H1 (cell line): ENCODE data around the gene BTBD8. TPM values are rescaled to one million over a fixed set of nuclear protein-coding genes. Genes with fewer than 3 reads are reported as not detected.

Experiments used
- CTCF ChIA-PET: fragments of 300-600 bp; sonication (Branson Sonifier 250); formaldehyde crosslinking; loops from one replicate; lab custom pipeline; 2021; ENCODE audit not compliant: partially characterized antibody; lab: Charles Lee
- POLR2A ChIA-PET: fragments of 300-600 bp; sonication (Branson Sonifier 250); formaldehyde crosslinking; loops from one replicate; lab custom pipeline; 2021; ENCODE audit warnings: inconsistent platforms; ENCODE audit not compliant: partially characterized antibody; lab: Charles Lee
- DNase-seq, 2 experiments: peaks; one replicate each; pipeline versions ENCODE4 v3.0.0 to v3.0.0-alpha.2; 2010 to 2022; ENCODE audit warnings: low spot score in 2 of 2, low read depth in 1 of 2, mixed read lengths in 1 of 2
- FAIRE-seq: peaks from 2 replicates; lab custom pipeline; 2011; peaks lifted over from hg19 to GRCh38; lab: Jason Lieb, UNC
- H2AFZ ChIP-seq: 2 replicates; pipeline ENCODE4 v1.8.1; 2012; ENCODE audit warnings: low read length, inconsistent platforms
- H2AK5ac ChIP-seq: 2 replicates; pipeline ENCODE4 v1.6.1; 2013; ENCODE audit warnings: low read depth, low read length
- H2BK120ac ChIP-seq: replicated peaks from 2 replicates; pipeline ENCODE3; 2013; ENCODE audit warnings: low read depth, low read length, inconsistent platforms
- H2BK12ac ChIP-seq: 2 replicates; pipeline ENCODE4 v1.6.1; 2013; ENCODE audit warnings: low read depth, low read length
- H2BK15ac ChIP-seq: 2 replicates; pipeline ENCODE4 v1.6.1; 2013; ENCODE audit warnings: low read length
- H2BK20ac ChIP-seq: 2 replicates; pipeline ENCODE4 v1.6.1; 2013; ENCODE audit warnings: low read length
- H2BK5ac ChIP-seq: 2 replicates; pipeline ENCODE4 v1.6.1; 2013; ENCODE audit warnings: low read depth, low read length
- H3K14ac ChIP-seq: 2 replicates; pipeline ENCODE4 v1.6.1; 2013; ENCODE audit warnings: inconsistent platforms; ENCODE audit not compliant: insufficient read length
- H3K18ac ChIP-seq: 2 replicates; pipeline ENCODE4 v1.6.1; 2013; ENCODE audit warnings: low read length; ENCODE audit errors: extremely low read depth
- H3K23ac ChIP-seq: 2 replicates; pipeline ENCODE4 v1.6.1; 2013; ENCODE audit warnings: inconsistent platforms; ENCODE audit not compliant: insufficient read length
- H3K23me2 ChIP-seq: 2 replicates; pipeline ENCODE4 v1.6.1; 2013; ENCODE audit warnings: low read depth, low read length
- H3K27ac ChIP-seq: 2 replicates; pipeline ENCODE4 v1.6.1; 2011; ENCODE audit warnings: low read depth, low read length, inconsistent platforms
- H3K27me3 ChIP-seq, 4 experiments: replicated peaks in 1 of 4; 1 replicate in 1 of 4; 2 replicates in 3 of 4; pipeline versions ENCODE4 v1.6.1 to v1.8.1; 2011 to 2013; ENCODE audit warnings: low read length in 3 of 4, mild to moderate bottlenecking in 3 of 4, inconsistent platforms in 2 of 4, mixed read lengths in 2 of 4, moderate library complexity in 1 of 4; ENCODE audit not compliant: control insufficient read depth in 3 of 4, insufficient read depth in 3 of 4; ENCODE audit errors: extremely low read depth in 1 of 4
- H3K36me3 ChIP-seq, 4 experiments: 2 replicates each; pipeline versions ENCODE4 v1.6.1 to v1.8.1; 2011 to 2013; ENCODE audit warnings: mild to moderate bottlenecking in 4 of 4, low read length in 3 of 4, moderate library complexity in 2 of 4, control low read depth in 1 of 4, inconsistent platforms in 1 of 4; ENCODE audit not compliant: insufficient read depth in 4 of 4, control insufficient read depth in 2 of 4
- H3K4ac ChIP-seq: replicated peaks from 2 replicates; pipeline ENCODE3; 2013; ENCODE audit warnings: low read length, low read depth, mixed read lengths, inconsistent platforms; ENCODE audit not compliant: insufficient read length
- H3K4me1 ChIP-seq, 4 experiments: replicated peaks in 1 of 4; 1 replicate in 1 of 4; 2 replicates in 3 of 4; pipeline versions ENCODE4 v1.6.1 to v1.8.1; 2011 to 2013; ENCODE audit warnings: low read length in 3 of 4, inconsistent platforms in 2 of 4, mixed read lengths in 1 of 4; ENCODE audit not compliant: insufficient read depth in 4 of 4, control insufficient read depth in 3 of 4
- H3K4me2 ChIP-seq, 2 experiments: 2 replicates each; pipeline versions ENCODE4 v1.6.1 to v1.8.1; 2011 to 2013; ENCODE audit warnings: low read depth in 2 of 2, low read length in 2 of 2, control low read depth in 1 of 2, inconsistent platforms in 1 of 2, mild to moderate bottlenecking in 1 of 2; ENCODE audit not compliant: insufficient read depth in 1 of 2
- H3K4me3 ChIP-seq, 4 experiments: fragments of 200-600, 300-600 bp in 1 of 4; sonication (generic), shearing (Covaris generic), sonication (Bioruptor Twin) in 1 of 4; 2 replicates each; pipeline versions ENCODE4 v1.5.1 to v1.8.1; 2011 to 2016; ENCODE audit warnings: low read length in 4 of 4, low read depth in 3 of 4, control low read depth in 2 of 4, inconsistent platforms in 2 of 4, mild to moderate bottlenecking in 2 of 4, mixed read lengths in 1 of 4, moderate library complexity in 1 of 4; ENCODE audit not compliant: insufficient read depth in 2 of 4; ENCODE audit errors: extremely low read depth in 1 of 4
- H3K56ac ChIP-seq: replicated peaks from 2 replicates; pipeline ENCODE3; 2013; ENCODE audit warnings: low read depth, mild to moderate bottlenecking, mixed read lengths, low read length, inconsistent platforms; ENCODE audit not compliant: insufficient read length
- H3K79me1 ChIP-seq: 2 replicates; pipeline ENCODE4 v1.6.1; 2013; ENCODE audit warnings: low read depth, low read length, control low read depth
- H3K79me2 ChIP-seq, 2 experiments: 2 replicates each; pipeline versions ENCODE4 v1.6.1 to v1.8.1; 2012 to 2013; ENCODE audit warnings: low read length in 2 of 2, mild to moderate bottlenecking in 2 of 2, inconsistent platforms in 1 of 2; ENCODE audit not compliant: insufficient read depth in 2 of 2, control insufficient read depth in 1 of 2
- H3K9ac ChIP-seq, 4 experiments: replicated peaks in 1 of 4; 1 replicate in 1 of 4; 2 replicates in 3 of 4; pipeline versions ENCODE4 v1.6.1 to v1.8.1; 2011 to 2013; ENCODE audit warnings: low read depth in 3 of 4, low read length in 3 of 4, control low read depth in 2 of 4, mild to moderate bottlenecking in 2 of 4, moderate library complexity in 2 of 4, inconsistent platforms in 1 of 4; ENCODE audit errors: extremely low read depth in 1 of 4
- H3K9me3 ChIP-seq, 2 experiments: 2 replicates each; pipeline versions ENCODE4 v1.6.1 to v1.8.1; 2012 to 2013; ENCODE audit warnings: mild to moderate bottlenecking in 2 of 2, moderate library complexity in 2 of 2, control low read depth in 1 of 2, inconsistent platforms in 1 of 2, low read depth in 1 of 2, low read length in 1 of 2, mixed read lengths in 1 of 2; ENCODE audit not compliant: insufficient read depth in 2 of 2
- H4K20me1 ChIP-seq, 2 experiments: replicated peaks in 1 of 2; 2 replicates each; pipeline versions ENCODE3 to v1.8.1; 2011 to 2013; ENCODE audit warnings: inconsistent platforms in 2 of 2, low read length in 2 of 2, mild to moderate bottlenecking in 1 of 2; ENCODE audit not compliant: insufficient read depth in 2 of 2, control insufficient read depth in 1 of 2
- H4K5ac ChIP-seq: 2 replicates; pipeline ENCODE4 v1.6.1; 2013; ENCODE audit warnings: low read length, low read depth, mixed read lengths, inconsistent platforms; ENCODE audit not compliant: insufficient read length
- H4K8ac ChIP-seq: 2 replicates; pipeline ENCODE4 v1.8.0; 2013; ENCODE audit warnings: mild to moderate bottlenecking, moderate library complexity, low read length, inconsistent platforms; ENCODE audit not compliant: insufficient read depth; ENCODE audit errors: extremely low read depth
- H4K91ac ChIP-seq: replicated peaks from 2 replicates; pipeline ENCODE3; 2013; ENCODE audit warnings: low read length, mixed read lengths, inconsistent platforms; ENCODE audit not compliant: insufficient read length
- BACH1 ChIP-seq: IDR thresholded peaks from 2 replicates; pipeline ENCODE4 v1.6.1; 2012; ENCODE audit warnings: low read length, improper control_type of control experiment
- CHD1 ChIP-seq: IDR thresholded peaks from 2 replicates; pipeline ENCODE4 v1.6.1; 2012; ENCODE audit warnings: low read depth, low read length, improper control_type of control experiment
- CREB1 ChIP-seq: IDR thresholded peaks from 2 replicates; pipeline ENCODE4 v1.6.1; 2012; ENCODE audit warnings: inconsistent platforms
- GABPA ChIP-seq: IDR thresholded peaks from 2 replicates; pipeline ENCODE4 v1.6.1; 2011; ENCODE audit warnings: mild to moderate bottlenecking, low read length, moderate library complexity, borderline replicate concordance; ENCODE audit not compliant: insufficient read depth
- GTF2F1 ChIP-seq: IDR thresholded peaks from 2 replicates; pipeline ENCODE4 v1.6.1; 2012; ENCODE audit warnings: low read depth, low read length, improper control_type of control experiment, borderline replicate concordance
- MAFK ChIP-seq: IDR thresholded peaks from 2 replicates; pipeline ENCODE4 v1.6.1; 2012; ENCODE audit warnings: low read depth, mild to moderate bottlenecking, improper control_type of control experiment, low read length
- NANOG ChIP-seq: IDR thresholded peaks from 2 replicates; pipeline ENCODE4 v1.6.1; 2011; ENCODE audit warnings: low read length, low read depth, mild to moderate bottlenecking, inconsistent platforms; ENCODE audit not compliant: insufficient read depth, poor library complexity, severe bottlenecking
- PHF8 ChIP-seq: fragments of 200-600 bp; sonication (generic); conservative IDR thresholded peaks from 2 replicates; pipeline ENCODE4 v1.7.1; 2012; ENCODE audit warnings: low read depth, mild to moderate bottlenecking, inconsistent platforms, low read length, moderate library complexity
- RAD21 ChIP-seq, 2 experiments: IDR thresholded peaks in 1 of 2; conservative IDR thresholded peaks in 1 of 2; 2 replicates each; pipeline ENCODE4 v1.6.1; 2011; ENCODE audit warnings: low read depth in 2 of 2, low read length in 2 of 2, improper control_type of control experiment in 1 of 2, inconsistent platforms in 1 of 2, mild to moderate bottlenecking in 1 of 2, moderate library complexity in 1 of 2
- RBBP5 ChIP-seq: IDR thresholded peaks from 2 replicates; pipeline ENCODE4 v1.7.1; 2012; ENCODE audit warnings: low read depth, mild to moderate bottlenecking, inconsistent platforms, low read length, moderate library complexity, borderline replicate concordance
- RXRA ChIP-seq: IDR thresholded peaks from 2 replicates; pipeline ENCODE4 v1.6.1; 2011; ENCODE audit warnings: low read depth, mild to moderate bottlenecking, low read length, moderate library complexity; ENCODE audit not compliant: insufficient read depth
- TAF1 ChIP-seq: IDR thresholded peaks from 2 replicates; pipeline ENCODE4 v1.6.1; 2011; ENCODE audit warnings: mild to moderate bottlenecking, low read depth, low read length
- TEAD4 ChIP-seq: IDR thresholded peaks from 2 replicates; pipeline ENCODE4 v1.6.1; 2012; ENCODE audit warnings: low read depth, low read length, inconsistent platforms, mixed read lengths
- WGBS, 2 experiments: shearing (Covaris generic) in 1 of 2; methylation state at CpG; one replicate each; pipeline versions ENCODE4 v1.1.6 to v1.1.7; 2013 to 2015; ENCODE audit warnings: low lambda C conversion rate in 2 of 2, mixed read lengths in 2 of 2, inconsistent platforms in 1 of 2, low coverage in 1 of 2, missing lambda C conversion rate in 1 of 2; ENCODE audit not compliant: insufficient replicate concordance in 2 of 2, insufficient coverage in 1 of 2, insufficient read length in 1 of 2; ENCODE audit errors: extremely low coverage in 1 of 2, missing lambda C conversion rate in 1 of 2; 5-methylcytosine and 5-hydroxymethylcytosine counted together
- polyA plus RNA-seq, 7 experiments: library from polyadenylated mRNA; depleted of rRNA in 3 of 7; stranded (reverse) in 5 of 7; unstranded in 2 of 7; fragments of >200 nt in 5 of 7; fragments of 200-250 nt in 2 of 7; gene quantifications; 1 replicate in 5 of 7; 2 replicates in 1 of 7; 4 replicates in 1 of 7; pipeline versions ENCODE4 v1.2.1 to v1.2.3, GENCODE V29; 2011 to 2013; ENCODE audit warnings: missing spikeins in 2 of 7, mixed read lengths in 2 of 7
- total RNA-seq: library from RNA; stranded (reverse); fragmentation: NEBNext Ultra II Directional; extraction: Animal tissue kit (Norgen Biotek cat#: 25700); gene quantifications from 2 replicates; pipeline ENCODE4 v1.2.1, GENCODE V29; 2021

The BTBD8 gene
- total and polyA plus RNA-seq, 2 of the 8 experiments (the other 6 are each of a cell fraction or from before 2014, with no cell fraction given): 0.44 to 2.5 TPM

DNA sequence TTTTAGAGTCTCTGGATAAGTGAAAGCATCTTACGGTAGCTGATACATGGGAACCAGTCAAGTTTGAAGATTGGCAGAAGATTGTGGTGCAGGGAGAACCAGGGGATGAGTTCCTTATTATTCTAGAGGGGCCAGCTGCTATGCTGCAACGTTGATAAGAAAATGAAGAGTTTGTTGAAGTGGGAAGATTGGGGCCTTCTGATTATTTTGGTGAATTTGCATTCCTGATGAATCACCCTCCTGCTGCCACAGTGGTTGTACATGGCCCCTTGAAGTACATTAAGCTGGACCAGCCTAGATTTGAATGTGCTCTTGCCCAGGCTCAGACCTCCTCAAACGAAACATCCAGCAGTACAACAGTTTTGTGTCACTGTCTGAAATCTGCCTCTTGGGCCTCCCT lies 45.9 kb downstream of the BTBD8 start:
- H3K27ac ChIP-seq: no peak overlapping the region
- H2BK120ac ChIP-seq: no peak overlapping the region
- H3K4me2 ChIP-seq: no peak overlapping the region
- H3K23me2 ChIP-seq: no peaks in the 10 kb centered on the region; the same call in 1 of the 2 replicates
- ChIA-PET CTCF (interaction anchor here (1.3 kb wide), 1 partner anchor 34 kb away, joined by 4 read pairs; no protein-coding TSS in a partner anchor), POLR2A (no interaction called here)
- H2BK15ac ChIP-seq: no peak overlapping the region
- H3K23ac ChIP-seq: no peak overlapping the region
- no peak overlapping the region for H4K5ac ChIP-seq
- no peaks in the 10 kb centered on the region for H3K4me1 ChIP-seq
- no peak overlapping the region for H2BK20ac ChIP-seq
- H2AFZ ChIP-seq: no peak overlapping the region
- no peak overlapping the region for H2BK5ac ChIP-seq
- H2AK5ac ChIP-seq: no peak overlapping the region
- FAIRE-seq: no peak
- DNase-seq: no peak
- no peak overlapping the region for H3K4ac ChIP-seq
- no peak overlapping the region for H3K9ac ChIP-seq
- no peaks in the 10 kb centered on the region for H3K79me2 ChIP-seq
- no peak overlapping the region for H2BK12ac ChIP-seq
- H4K91ac ChIP-seq: no peak overlapping the region
- no peak overlapping the region for H4K8ac ChIP-seq
- no peaks in the 10 kb centered on the region for H4K20me1 ChIP-seq
- no peaks in the 10 kb centered on the region for H3K79me1 ChIP-seq
- no peaks in the 10 kb centered on the region for H3K36me3 ChIP-seq
- H3K56ac ChIP-seq: no peak overlapping the region
- H3K27me3 ChIP-seq: no peaks in the 10 kb centered on the region
- H3K18ac ChIP-seq: no peak overlapping the region
- TF ChIP-seq GTF2F1 (no peak), RBBP5 (no peak), BACH1 (no peak), GABPA (no peak), CREB1 (no peak), TAF1 (no peak), RXRA (no peak), TEAD4 (no peak), PHF8 (no peak), NANOG (no peak), CHD1 (no peak), RAD21 (IDR thresholded peaks at IDR 0.05 in 1 of 2, conservative IDR thresholded peaks at IDR 0.05 in 1 of 2; ENCODE audit: low read depth in 2 of 2, low read length in 2 of 2) (no peak), MAFK (no peak)
- TF ChIP-seq, all 59 proteins: peak for 0
- no peaks in the 10 kb centered on the region for H3K9me3 ChIP-seq
- H3K4me3 ChIP-seq: no peak overlapping the region
- WGBS, 2 experiments: 89% methylated on average over 3 of the region's 3 CpGs; no CpG with 5 or more reads in 1 of the 2 experiments
- no peak overlapping the region for H3K14ac ChIP-seq
